CD4-positive, alpha-beta T cell (primary cell): ENCODE data around the gene VAMP5. TPM values are rescaled to one million over a fixed set of nuclear protein-coding genes. Genes with fewer than 3 reads are reported as not detected.

Experiments
- ATAC-seq: fragments of 200-7000 bp; cut with Tn5 transposase; one replicate; pipeline ENCODE4 v1.10.0; 2022; ENCODE audit warnings: mild to moderate bottlenecking; ENCODE audit not compliant: poor library complexity
- CTCF ChIA-PET: fragments of 350-600 bp; sonication (Branson Sonifier 250); formaldehyde crosslinking; loops from one replicate; lab custom pipeline; 2021; ENCODE audit warnings: antibody characterized with exemption, inconsistent platforms; lab: Charles Lee
- POLR2A ChIA-PET: fragments of 350-600 bp; sonication (Branson Sonifier 250); formaldehyde crosslinking; loops from one replicate; lab custom pipeline; 2021; ENCODE audit warnings: antibody characterized with exemption, inconsistent platforms; lab: Charles Lee
- DNase-seq, 14 experiments: peaks; one replicate each; pipeline ENCODE4 v3.0.0-alpha.2; 2013 to 2020; ENCODE audit warnings: mixed read lengths in 2 of 14
- H3K27ac ChIP-seq, 2 donors: one replicate each; pipeline versions ENCODE4 v1.5.1 to v1.7.0; 2013; ENCODE audit warnings: low read length in 2 of 2, low read depth in 1 of 2, mild to moderate bottlenecking in 1 of 2
- H3K27me3 ChIP-seq, 2 experiments: 1 replicate in 1 of 2; 2 replicates in 1 of 2; pipeline versions ENCODE4 v1.6.1 to v1.7.0; 2013; ENCODE audit warnings: low read length in 2 of 2, control low read depth in 1 of 2, mild to moderate bottlenecking in 1 of 2, moderate library complexity in 1 of 2; ENCODE audit not compliant: insufficient read depth in 2 of 2, control insufficient read depth in 1 of 2
- H3K36me3 ChIP-seq: one replicate; pipeline ENCODE4 v1.6.1; 2013; ENCODE audit warnings: low read length, control low read depth; ENCODE audit not compliant: insufficient read depth
- H3K4me1 ChIP-seq: one replicate; pipeline ENCODE4 v1.6.1; 2013; ENCODE audit warnings: low read length, control low read depth; ENCODE audit not compliant: insufficient read depth
- H3K4me3 ChIP-seq: one replicate; pipeline ENCODE4 v1.5.1; 2013; ENCODE audit warnings: mild to moderate bottlenecking, low read length, moderate library complexity
- H3K9me3 ChIP-seq, 2 experiments: 1 replicate in 1 of 2; 2 replicates in 1 of 2; pipeline versions ENCODE4 v1.6.1 to v1.7.0; 2013; ENCODE audit warnings: low read length in 2 of 2, mild to moderate bottlenecking in 2 of 2, control low read depth in 1 of 2, moderate library complexity in 1 of 2; ENCODE audit not compliant: control insufficient read depth in 1 of 2, insufficient read depth in 1 of 2
- H3K27ac Mint-ChIP-seq: one replicate; pipeline ENCODE4 v1.8.0; 2020; ENCODE audit warnings: mixed read lengths
- H3K27me3 Mint-ChIP-seq: one replicate; pipeline ENCODE4 v1.8.0; 2021; ENCODE audit warnings: mixed read lengths
- H3K36me3 Mint-ChIP-seq: one replicate; pipeline ENCODE4 v1.8.0; 2021; ENCODE audit warnings: low read depth, mixed read lengths
- H3K4me1 Mint-ChIP-seq: one replicate; pipeline ENCODE4 v1.8.0; 2021; ENCODE audit warnings: low read depth, mixed read lengths
- H3K4me3 Mint-ChIP-seq: one replicate; pipeline ENCODE4 v1.8.0; 2020; ENCODE audit warnings: mild to moderate bottlenecking, mixed read lengths
- H3K9me3 Mint-ChIP-seq: one replicate; pipeline ENCODE4 v1.8.0; 2020; ENCODE audit warnings: mixed read lengths
- intact Hi-C, 2 experiments: fragments of 100-400 bp; cut with DNase I in 1 of 2; cut with micrococcal nuclease in 1 of 2; formaldehyde crosslinking; loops; one replicate each; pipeline versions ENCODE4 v1.15.1 to v1.9.0; 2023 to 2025; cut with DNase I, micrococcal nuclease
- total RNA-seq, 174 experiments: library from RNA in 2 of 174; stranded (reverse) in 2 of 174; gene quantifications; one replicate each; pipeline ENCODE4 v1.2.3 and lab custom pipeline; 2021 to 2026
- TF ChIP-seq, protein P1 (sequence below): fragments of 200-600 bp; IDR thresholded peaks from one replicate; pipeline ENCODE4 v1.8.0; 2022; ENCODE audit warnings: antibody characterized with exemption, mild to moderate bottlenecking

The VAMP5 gene
- total RNA-seq, 2 experiments from 2014 or later = 17.0 to 17.2 TPM

GRCh38 chr2:85600951-85601770 lies 16.9 kb downstream of the VAMP5 start:
- TF ChIP-seq, protein P1, sequence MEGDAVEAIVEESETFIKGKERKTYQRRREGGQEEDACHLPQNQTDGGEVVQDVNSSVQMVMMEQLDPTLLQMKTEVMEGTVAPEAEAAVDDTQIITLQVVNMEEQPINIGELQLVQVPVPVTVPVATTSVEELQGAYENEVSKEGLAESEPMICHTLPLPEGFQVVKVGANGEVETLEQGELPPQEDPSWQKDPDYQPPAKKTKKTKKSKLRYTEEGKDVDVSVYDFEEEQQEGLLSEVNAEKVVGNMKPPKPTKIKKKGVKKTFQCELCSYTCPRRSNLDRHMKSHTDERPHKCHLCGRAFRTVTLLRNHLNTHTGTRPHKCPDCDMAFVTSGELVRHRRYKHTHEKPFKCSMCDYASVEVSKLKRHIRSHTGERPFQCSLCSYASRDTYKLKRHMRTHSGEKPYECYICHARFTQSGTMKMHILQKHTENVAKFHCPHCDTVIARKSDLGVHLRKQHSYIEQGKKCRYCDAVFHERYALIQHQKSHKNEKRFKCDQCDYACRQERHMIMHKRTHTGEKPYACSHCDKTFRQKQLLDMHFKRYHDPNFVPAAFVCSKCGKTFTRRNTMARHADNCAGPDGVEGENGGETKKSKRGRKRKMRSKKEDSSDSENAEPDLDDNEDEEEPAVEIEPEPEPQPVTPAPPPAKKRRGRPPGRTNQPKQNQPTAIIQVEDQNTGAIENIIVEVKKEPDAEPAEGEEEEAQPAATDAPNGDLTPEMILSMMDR = no peak
- Histone ChIP-seq H3K27ac (peak overlapping the region in 1 of 2 donors; percentile 13), H3K9me3 (no peaks in the 10 kb centered on the region), H3K27me3 (no peaks in the 10 kb centered on the region), H3K36me3 (peaks cover 34% of the 10 kb centered on the region), H3K4me1 (peaks cover 53% of the 10 kb centered on the region), H3K4me3 (peak overlapping the region; percentile 97)
- H3K27ac Mint-ChIP-seq = peak overlapping the region; percentile 62
- ChIA-PET CTCF (no interaction called here), POLR2A (interaction anchor here (0.8 to 2.9 kb wide), 5 partner anchors 11 to 24 kb away, joined by 3 to 23 read pairs (median 4); partner anchors contain the start of genes C2orf68 and VAMP8)
- DNase-seq = no peak
- intact Hi-C loops = loop anchor here in 1 of 2 experiments (5.0 kb wide), 2 partner anchors 39 to 179 kb away; partner anchors contain the start of gene GGCX
- no peaks in the 10 kb centered on the region for H3K9me3 Mint-ChIP-seq
- no peak for ATAC-seq
- peaks cover 30% of the 10 kb centered on the region for H3K36me3 Mint-ChIP-seq
- H3K27me3 Mint-ChIP-seq = no peaks in the 10 kb centered on the region
- H3K4me3 Mint-ChIP-seq = peak overlapping the region; percentile 88
- peaks cover 41% of the 10 kb centered on the region for H3K4me1 Mint-ChIP-seq

GRCh38 chr2:85601771-85602475 lies 17.7 kb downstream of the VAMP5 start:
- ChIA-PET POLR2A (interaction anchor here (0.7 to 2.9 kb wide), 8 partner anchors 10 to 695 kb away, joined by 3 to 23 read pairs (median 4); partner anchors contain the start of genes C2orf68, MAT2A and VAMP8), CTCF (interaction anchor here (1.4 kb wide), 1 partner anchor 50 kb away, joined by 4 read pairs; no protein-coding TSS in a partner anchor)
- Histone ChIP-seq H3K4me1 (peaks cover 47% of the 10 kb centered on the region), H3K9me3 (no peaks in the 10 kb centered on the region), H3K27ac (peak overlapping the region; percentile 13 to 17), H3K27me3 (no peaks in the 10 kb centered on the region), H3K4me3 (peak overlapping the region; percentile 97), H3K36me3 (peaks cover 36% of the 10 kb centered on the region)
- Mint-ChIP-seq H3K4me1 (peaks cover 35% of the 10 kb centered on the region), H3K27me3 (no peaks in the 10 kb centered on the region), H3K36me3 (peaks cover 34% of the 10 kb centered on the region), H3K4me3 (peak overlapping the region; percentile 88), H3K9me3 (no peaks in the 10 kb centered on the region), H3K27ac (peak overlapping the region; percentile 62)
- TF ChIP-seq, protein P1 = no peak
- DNase-seq (peak in 1 of 14 experiments; percentile 39), ATAC-seq (peak; percentile 3)
- intact Hi-C loops = loop anchor here (2.0 to 5.0 kb wide), 3 partner anchors 15 to 180 kb away; partner anchors contain the start of genes GGCX (in 1 of the 2) and USP39 (in 1 of the 2)
